ENCODE measurements around the gene AFP.

The AFP gene

GRCh38 chr4:73451981-73452747 lies 16.1 kb downstream of the AFP start:
- peak; percentile 50 for DNase-seq (ENCODE audit: low read depth)
- H3K4me3 ChIP-seq (ENCODE audit: low read length): no peak overlapping the region
- no peak for TF ChIP-seq CTCF (conservative IDR thresholded peaks at IDR 0.05; ENCODE audit: low read length)

- no peak for DNase-seq (ENCODE audit: low read depth)
- no peak overlapping the region for H3K4me3 ChIP-seq (ENCODE audit: low read length)
- TF ChIP-seq CTCF (conservative IDR thresholded peaks at IDR 0.05; ENCODE audit: low read length): no peak
Measured at GRCh38 chr4:73452953-73453700, 17.1 kb downstream of the AFP start.

GRCh38 chr4:73453701-73454005 lies 17.6 kb downstream of the AFP start:
- no peak overlapping the region for H3K4me3 ChIP-seq (ENCODE audit: low read length)
- TF ChIP-seq CTCF (conservative IDR thresholded peaks at IDR 0.05; ENCODE audit: low read length): no peak
- DNase-seq (ENCODE audit: low read depth): no peak

GRCh38 chr4:73454920-73455319 lies 18.9 kb downstream of the AFP start:
- TF ChIP-seq CTCF (conservative IDR thresholded peaks at IDR 0.05; ENCODE audit: low read length): no peak
- H3K4me3 ChIP-seq (ENCODE audit: low read length): no peak overlapping the region
- DNase-seq (ENCODE audit: low read depth): no peak

- no peak for TF ChIP-seq CTCF (conservative IDR thresholded peaks at IDR 0.05; ENCODE audit: low read length)
- no peak for DNase-seq (ENCODE audit: low read depth)
- no peak overlapping the region for H3K4me3 ChIP-seq (ENCODE audit: low read length)
Measured at GRCh38 chr4:73456177-73457022, 20.4 kb downstream of the AFP start.

- no peak overlapping the region for H3K4me3 ChIP-seq (ENCODE audit: low read length)
- no peak for TF ChIP-seq CTCF (conservative IDR thresholded peaks at IDR 0.05; ENCODE audit: low read length)
- no peak for DNase-seq (ENCODE audit: low read depth)
Measured at GRCh38 chr4:73458184-73459047, 22.4 kb downstream of the AFP start.

Measured in AG10803 (cell line).